GM19193 (cell line): Measurements from ENCODE around the gene C15orf61.

ENCODE experiments used
- POLR2A ChIP-seq: IDR thresholded peaks from 4 replicates; pipeline ENCODE4 v1.6.1; 2011; ENCODE audit not compliant: insufficient read depth, insufficient read length; ENCODE audit errors: extremely low read depth

C15orf61 gene

DNA sequence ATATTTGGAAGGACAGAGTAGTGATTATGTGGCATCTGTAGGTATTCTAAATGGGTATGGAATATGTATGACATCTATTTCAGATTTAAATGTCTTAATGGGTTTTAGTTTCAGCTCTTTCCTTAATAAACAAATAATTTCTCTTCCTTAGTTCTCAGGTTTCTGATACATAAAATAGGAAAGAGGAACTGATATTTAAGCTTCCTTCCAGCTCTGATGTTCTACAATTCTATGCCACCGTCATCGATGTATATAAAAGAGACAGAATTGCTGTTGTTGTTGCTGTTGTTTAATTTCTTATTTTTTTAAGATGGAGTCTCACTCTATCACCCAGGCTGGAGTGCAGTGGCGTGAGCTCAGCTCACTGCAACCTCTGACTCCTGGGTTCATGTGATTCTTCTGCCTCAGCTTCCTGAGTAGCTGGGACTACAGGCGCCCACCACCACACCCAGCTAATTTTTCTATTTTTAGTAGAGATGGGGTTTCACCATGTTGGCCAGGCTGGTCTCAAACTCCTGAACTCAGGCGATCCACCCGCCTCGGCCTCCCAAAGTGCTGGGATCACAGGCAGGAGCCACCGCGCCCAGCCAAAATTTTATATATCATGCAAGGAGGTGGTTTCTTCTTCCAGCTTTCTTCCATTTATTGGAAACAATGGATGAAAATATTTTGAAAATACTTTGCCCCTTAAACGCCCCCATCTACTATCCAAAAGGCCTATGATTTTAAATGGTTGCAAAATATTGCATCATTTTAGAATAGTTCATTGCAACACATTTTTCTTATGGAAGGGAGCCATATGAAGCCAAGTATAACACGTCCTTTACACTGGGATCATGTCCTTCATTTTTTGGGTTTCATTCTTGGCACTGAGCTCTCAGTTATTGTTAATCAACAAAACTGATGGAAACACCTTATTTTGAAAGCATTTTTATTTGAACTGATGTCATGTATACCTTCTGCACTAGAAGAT lies 13.9 kb upstream of the C15orf61 start:
- TF ChIP-seq POLR2A = no peak

DNA sequence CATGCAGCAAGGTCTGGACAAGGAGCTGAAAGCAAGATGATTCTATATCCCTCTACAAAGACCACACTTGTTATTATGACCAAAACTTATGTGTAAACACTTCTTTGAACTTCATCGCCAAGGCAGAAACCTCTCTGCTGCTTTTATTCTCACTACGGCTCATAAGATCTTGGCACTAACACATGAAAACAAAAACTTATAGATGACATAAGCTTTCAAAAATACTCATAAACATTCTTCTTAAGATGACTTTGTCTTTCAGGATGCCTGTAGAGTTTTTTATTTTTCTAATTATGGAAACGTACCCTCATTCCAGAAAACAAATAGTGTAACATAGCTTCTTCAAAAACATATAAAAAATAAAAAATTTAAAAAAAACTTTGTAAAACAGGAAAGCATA lies 12.5 kb upstream of the C15orf61 start:
- TF ChIP-seq POLR2A = no peak

DNA sequence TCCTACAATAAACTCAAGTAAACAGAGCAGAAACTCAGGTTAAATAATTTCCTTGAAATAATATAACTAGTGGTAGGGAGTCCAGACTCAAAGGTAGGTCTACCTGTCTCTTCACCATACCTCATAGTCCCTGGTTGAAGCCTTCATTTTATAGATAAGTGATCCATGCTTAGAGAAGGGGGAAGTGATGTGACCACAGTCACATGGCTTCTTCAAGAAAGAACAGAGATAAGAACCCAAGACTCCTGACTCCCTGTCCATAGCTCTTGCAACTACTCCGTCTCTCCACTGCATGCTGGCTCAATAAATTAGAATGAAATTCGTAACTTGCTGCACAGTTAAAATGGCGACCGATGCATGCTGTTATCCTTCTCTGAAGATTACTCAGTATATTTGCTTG lies 11.0 kb upstream of the C15orf61 start:
- no peak for TF ChIP-seq POLR2A

DNA sequence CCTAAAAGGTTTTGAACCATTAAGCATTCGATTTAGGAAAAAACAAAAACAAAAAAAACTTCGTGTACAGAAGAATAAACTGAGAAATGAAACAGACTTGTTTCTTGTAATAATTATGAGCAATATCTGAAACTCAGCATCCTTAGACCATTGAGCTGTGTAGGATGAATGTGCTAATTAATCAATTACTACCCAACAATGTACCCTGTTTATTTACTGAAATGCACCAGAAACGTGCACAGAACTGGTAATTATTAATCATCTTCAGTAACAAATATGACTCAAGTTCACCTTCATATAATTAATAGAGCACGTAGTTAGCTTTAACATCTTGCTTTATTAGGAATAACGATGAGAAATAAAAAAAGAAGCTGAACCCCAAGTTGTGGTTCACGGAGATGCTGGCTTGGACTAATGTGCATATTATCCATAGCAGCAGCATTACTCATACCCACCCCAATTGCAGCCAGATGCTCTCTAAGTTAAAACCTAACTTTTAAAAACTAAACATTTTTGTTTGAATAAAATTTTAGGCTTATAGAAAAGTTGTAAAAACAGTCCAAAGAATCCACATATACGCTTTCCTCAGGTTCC lies 10.2 kb upstream of the C15orf61 start:
- TF ChIP-seq POLR2A = no peak

DNA sequence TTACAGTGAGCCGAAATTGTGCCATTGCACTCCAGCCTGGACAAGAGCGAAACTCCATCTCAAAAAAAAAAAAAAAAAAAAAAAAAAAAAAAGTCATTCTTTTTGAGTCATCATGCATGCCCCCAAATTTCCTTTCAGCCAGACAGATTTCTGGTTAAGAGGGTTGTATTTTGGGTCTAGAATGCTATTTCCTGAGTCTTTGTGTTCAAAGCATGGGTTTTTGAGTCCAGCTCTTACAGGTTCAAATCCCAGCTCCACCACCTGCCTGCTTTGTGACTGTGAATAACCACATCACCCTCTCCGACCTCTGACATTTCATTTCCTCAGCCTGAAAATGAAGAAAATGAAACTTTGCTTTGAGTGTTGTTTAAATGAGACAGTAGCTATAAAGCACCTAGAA lies 9.3 kb upstream of the C15orf61 start:
- TF ChIP-seq POLR2A = no peak

DNA sequence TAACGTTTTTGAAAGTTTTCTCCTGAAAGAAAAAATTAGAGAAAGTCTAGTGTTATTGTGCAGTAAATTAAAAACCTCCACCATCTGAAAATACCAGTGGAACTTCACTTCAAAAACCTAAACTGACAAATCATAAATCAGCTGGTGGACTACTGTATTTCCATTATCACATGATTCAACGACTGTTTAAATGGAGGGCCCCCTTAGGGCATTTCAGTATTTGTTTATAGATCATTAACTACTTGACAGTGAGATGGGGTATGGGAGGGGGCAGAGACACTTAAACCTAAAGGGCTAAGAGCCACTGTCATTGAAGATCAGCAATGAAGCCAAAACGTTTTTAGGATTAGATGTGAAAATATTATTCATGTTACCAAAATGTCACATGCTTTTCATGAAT lies 8.8 kb upstream of the C15orf61 start:
- TF ChIP-seq POLR2A = no peak

DNA sequence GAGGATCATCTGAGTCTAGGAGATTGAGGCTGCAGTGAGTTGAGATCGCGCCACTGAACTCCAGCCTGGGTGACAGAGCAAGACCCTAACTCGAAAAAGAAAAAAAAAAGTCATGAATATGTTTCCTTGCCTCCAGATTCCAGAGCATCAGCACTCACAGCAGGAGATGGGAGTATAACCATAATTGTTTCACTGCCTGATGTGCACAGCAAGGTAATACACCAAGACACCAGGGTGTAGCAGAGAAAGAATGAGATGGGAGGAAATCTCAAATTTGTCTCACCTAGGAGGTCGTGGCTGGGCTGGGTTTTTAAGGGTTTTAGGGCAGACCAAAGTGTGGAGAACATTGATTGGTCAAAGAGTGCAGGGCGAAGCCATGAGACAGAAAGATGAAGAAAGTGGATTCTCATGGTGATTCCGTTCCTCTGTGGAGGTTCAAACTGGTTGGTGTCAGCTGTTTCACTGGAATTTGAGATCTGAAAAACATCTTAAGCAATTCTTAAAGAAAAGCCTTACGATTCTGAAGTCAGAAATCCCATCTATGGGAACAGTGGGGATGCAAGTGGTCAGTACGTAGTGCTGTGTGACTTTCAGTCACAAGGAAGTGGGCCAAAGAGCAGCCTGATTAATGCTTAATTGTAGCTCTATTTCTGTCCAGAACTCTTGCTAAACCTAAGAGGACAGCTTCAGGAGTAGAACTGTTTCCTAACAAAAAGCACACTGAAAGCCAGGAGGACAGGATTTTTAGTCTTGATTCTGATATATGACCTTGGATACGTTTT lies 7.8 kb upstream of the C15orf61 start:
- TF ChIP-seq POLR2A = no peak

DNA sequence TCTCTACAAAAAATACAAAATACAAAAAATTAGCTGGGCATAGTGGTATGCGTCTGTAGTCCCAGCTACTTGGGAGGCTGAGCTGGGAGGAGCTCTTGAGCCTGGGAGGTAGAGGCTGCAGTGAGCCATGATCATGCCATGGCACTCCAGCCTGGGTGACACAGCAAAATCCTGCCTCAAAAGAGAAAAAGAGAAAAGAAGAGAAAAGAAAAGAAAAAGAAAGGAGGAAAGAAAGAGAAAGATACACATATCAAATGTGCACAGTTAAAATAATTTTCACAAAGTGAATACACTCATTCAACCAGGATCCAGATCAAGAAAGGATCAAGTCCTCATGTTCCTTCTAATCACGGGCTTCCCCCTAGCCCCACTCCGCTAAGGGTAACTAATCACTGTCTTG lies 5.8 kb upstream of the C15orf61 start:
- TF ChIP-seq POLR2A = no peak

DNA sequence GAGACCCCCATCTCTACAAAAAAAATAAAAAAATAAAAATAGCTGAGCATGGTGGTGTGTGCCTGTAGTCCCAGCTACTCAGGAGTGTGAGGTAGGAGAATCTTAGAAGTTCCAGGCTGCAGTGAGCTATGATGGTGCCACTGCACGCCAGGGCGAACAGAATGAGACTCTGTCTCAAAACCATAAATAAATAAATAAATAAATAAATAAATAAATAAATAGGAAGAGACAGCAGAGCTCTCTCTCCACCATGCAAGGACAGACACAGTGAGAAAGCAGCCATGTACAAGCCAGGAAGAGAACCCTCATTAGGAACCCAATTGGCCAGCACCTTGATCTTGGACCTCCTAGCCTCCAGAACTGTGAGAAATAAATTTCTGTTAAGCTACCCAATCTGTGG lies 5.4 kb upstream of the C15orf61 start:
- no peak for TF ChIP-seq POLR2A

DNA sequence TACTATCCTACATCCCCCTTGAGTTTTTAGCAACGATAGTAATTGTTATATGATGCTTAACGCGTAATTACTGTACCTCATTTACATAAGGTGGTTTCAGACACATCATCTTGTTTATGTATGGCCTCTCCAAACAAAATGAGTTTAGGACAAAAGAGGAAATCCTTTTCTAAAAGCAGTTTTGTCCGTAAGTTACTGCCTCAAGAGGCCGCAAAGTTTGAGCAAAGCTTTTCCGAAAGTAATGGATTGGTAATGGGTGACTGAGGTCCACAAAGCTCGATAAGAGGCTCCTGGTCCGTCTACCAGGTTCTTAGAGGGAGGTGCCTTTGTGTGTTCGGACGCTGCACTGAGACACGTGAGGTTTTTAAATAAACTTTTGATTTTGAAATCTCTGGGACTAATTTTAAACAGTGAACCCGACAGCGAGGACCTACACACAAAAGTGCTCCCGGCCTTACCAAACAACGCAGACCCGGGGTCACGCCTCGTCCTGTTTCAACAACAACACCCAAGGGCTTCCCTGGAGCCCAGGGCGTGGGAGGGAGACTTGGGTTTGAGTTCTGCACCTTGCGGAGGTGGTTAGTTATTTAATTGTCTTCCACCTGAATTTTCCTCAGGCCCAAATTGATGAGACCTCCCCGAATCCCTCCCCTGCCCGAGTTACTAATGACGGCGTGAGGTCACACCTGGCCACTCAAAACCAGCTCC lies 456 bp upstream of the C15orf61 start:
- TF ChIP-seq POLR2A = no peak

DNA sequence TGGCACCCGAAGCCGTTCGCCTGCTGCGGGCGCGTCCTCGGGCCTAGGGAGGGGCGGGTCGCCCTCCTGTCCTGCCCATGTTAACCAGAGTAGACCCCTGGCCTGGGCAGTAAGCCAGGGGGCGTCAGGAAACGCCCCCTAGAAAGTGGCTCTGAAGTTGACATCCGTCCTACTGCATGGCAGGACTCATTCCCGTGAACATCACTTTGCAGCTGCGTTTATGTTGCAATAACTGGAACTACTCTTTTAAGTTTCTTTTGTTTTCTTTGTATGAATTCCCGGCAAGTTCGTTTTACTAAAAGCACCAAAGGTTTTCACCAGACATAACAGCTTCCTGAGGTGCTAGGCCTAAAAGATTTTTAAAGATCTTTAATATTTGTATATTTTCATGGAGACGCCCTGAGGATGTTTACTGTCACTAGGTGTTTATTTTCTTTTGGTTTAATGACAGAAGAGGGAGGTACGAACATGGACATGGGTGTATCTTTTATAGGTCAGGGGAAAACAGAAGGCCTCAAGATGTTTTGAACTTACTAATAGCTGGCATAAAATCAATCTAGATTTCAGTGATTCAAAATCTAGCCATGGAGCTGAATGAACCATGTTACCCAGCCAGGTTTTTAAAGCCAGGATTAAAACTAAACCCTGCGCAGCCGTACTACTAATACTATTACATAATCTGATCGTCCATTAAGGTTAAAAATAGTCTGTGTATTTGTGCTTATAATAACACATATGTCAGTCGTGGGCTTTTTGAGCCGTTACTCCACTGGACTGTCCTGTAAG lies 1.0 kb downstream of the C15orf61 start:
- no peak for TF ChIP-seq POLR2A

DNA sequence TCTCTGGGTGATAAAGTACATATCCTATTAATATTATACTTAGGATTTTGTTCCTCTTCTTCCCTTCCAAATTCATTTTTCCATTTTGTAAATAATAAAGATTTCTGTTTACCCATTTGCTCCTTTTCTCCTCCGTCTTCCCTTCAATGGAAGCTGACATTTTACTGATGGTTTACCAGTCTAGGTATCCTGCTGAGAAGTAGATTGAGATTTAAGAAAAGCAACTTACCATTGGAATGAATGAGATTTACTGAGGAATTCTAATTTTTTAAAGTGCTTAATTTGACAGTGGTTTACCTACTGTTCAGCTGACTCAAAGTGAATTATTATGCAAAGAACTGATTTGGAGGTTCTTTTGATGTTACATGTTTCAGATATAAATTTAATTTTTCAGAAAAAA lies 2.4 kb downstream of the C15orf61 start:
- TF ChIP-seq POLR2A = no peak

DNA sequence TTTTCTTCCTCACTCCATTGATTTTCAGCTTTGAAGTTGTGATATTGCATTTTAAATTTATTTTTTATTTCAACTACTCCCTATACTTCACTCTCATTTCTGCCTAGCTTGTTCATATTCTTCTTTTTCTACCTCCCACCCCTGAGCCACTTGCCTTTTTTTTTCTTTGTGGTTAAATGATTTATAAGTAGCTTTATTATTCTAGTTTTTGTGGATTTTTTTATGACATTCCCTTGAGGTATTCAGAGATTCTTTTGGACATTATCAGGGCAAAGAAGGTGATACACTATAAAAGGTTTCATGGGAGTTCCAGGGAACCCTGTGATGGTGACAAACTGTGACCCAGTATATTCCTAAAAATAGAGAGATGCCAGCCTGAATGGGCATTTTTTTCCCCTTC lies 3.3 kb downstream of the C15orf61 start:
- TF ChIP-seq POLR2A = no peak

DNA sequence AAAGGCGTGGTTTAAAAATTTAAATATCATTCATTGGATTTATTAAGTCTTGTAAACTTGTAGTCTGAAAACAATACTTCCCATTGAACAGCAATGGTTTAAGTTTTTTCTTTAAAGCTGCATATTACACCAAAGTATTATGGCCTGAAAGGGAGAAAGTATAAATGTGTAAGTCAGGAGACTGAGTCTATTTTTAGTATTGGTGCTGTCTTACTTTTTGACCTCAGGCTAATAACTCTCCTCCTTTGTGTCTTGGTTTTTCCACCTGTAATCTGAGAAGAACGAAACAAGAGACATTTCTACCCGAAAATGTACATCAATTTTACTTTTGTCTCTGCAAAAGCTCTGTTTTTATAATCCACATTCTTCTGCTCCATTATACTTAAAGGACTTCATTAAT lies 7.6 kb downstream of the C15orf61 start:
- no peak for TF ChIP-seq POLR2A
